HS-5 (cell line): Measurements from ENCODE around the gene CELSR1.
"Not testable (repeated sequence)": the region's sequence is repeated elsewhere in the genome, so short reads cannot be mapped to it uniquely, and the experiment has no call there.

Experiments
- DNase-seq: peaks from one replicate; pipeline ENCODE4 v3.0.0-alpha.2; 2012; ENCODE audit warnings: low read depth

Gene CELSR1

GRCh38 chr22:46511151-46512038 is 26.0 kb downstream of the CELSR1 start:
- no peak for DNase-seq

- no peak for DNase-seq
These were observed 27.9 kb downstream of the CELSR1 start for GRCh38 chr22:46509416-46510089.

GRCh38 chr22:46508491-46508999 is 28.9 kb downstream of the CELSR1 start:
- no peak for DNase-seq

GRCh38 chr22:46507451-46508425 is 29.7 kb downstream of the CELSR1 start:
- DNase-seq, result no peak

GRCh38 chr22:46504584-46504983 is 32.8 kb downstream of the CELSR1 start:
- DNase-seq, result no peak

GRCh38 chr22:46502440-46503175 is 34.8 kb downstream of the CELSR1 start:
- DNase-seq, result no peak

- DNase-seq, result peak; percentile 73
These were observed 35.7 kb downstream of the CELSR1 start for GRCh38 chr22:46501701-46502100.

- not testable (repeated sequence) for DNase-seq
These were observed 36.2 kb downstream of the CELSR1 start for GRCh38 chr22:46501265-46501664.

- no peak for DNase-seq
These were observed 37.2 kb downstream of the CELSR1 start for GRCh38 chr22:46500201-46500600.

GRCh38 chr22:46499805-46500189 is 37.6 kb downstream of the CELSR1 start:
- DNase-seq, result no peak

- no peak for DNase-seq
These were observed 45.5 kb downstream of the CELSR1 start for GRCh38 chr22:46491946-46492345.

- DNase-seq, result no peak
These were observed 46.9 kb downstream of the CELSR1 start for GRCh38 chr22:46490538-46490937.

GRCh38 chr22:46486996-46487717 is 50.3 kb downstream of the CELSR1 start:
- DNase-seq, result no peak

GRCh38 chr22:46484861-46485595 is 52.4 kb downstream of the CELSR1 start:
- DNase-seq, result no peak

- no peak for DNase-seq
These were observed 53.1 kb downstream of the CELSR1 start for GRCh38 chr22:46484156-46484860.

- DNase-seq, result no peak
These were observed 54.1 kb downstream of the CELSR1 start for GRCh38 chr22:46483353-46483752.

GRCh38 chr22:46482056-46482675 is 55.3 kb downstream of the CELSR1 start:
- no peak for DNase-seq

GRCh38 chr22:46481386-46481785 is 56.0 kb downstream of the CELSR1 start:
- DNase-seq, result no peak

- DNase-seq, result no peak
These were observed 57.0 kb downstream of the CELSR1 start for GRCh38 chr22:46480396-46480795.
